H1 (cell line): Measurements from ENCODE around the gene APOBEC3C. TPM values are rescaled to one million over a fixed set of nuclear protein-coding genes. Genes with fewer than 3 reads are reported as not detected.
A peak's percentile ranks its signal among the peaks of the same experiment; 100 is the strongest.

ENCODE experiments used
- CTCF ChIA-PET: fragments of 300-600 bp; sonication (Branson Sonifier 250); formaldehyde crosslinking; loops from one replicate; lab custom pipeline; 2021; ENCODE audit not compliant: partially characterized antibody; lab: Charles Lee
- POLR2A ChIA-PET: fragments of 300-600 bp; sonication (Branson Sonifier 250); formaldehyde crosslinking; loops from one replicate; lab custom pipeline; 2021; ENCODE audit warnings: inconsistent platforms; ENCODE audit not compliant: partially characterized antibody; lab: Charles Lee
- DNase-seq, 2 experiments: peaks; one replicate each; pipeline versions ENCODE4 v3.0.0 to v3.0.0-alpha.2; 2010 to 2022; ENCODE audit warnings: low spot score in 2 of 2, low read depth in 1 of 2, mixed read lengths in 1 of 2
- FAIRE-seq: peaks from 2 replicates; lab custom pipeline; 2011; peaks lifted over from hg19 to GRCh38; lab: Jason Lieb, UNC
- H2AFZ ChIP-seq: 2 replicates; pipeline ENCODE4 v1.8.1; 2012; ENCODE audit warnings: low read length, inconsistent platforms
- H2AK5ac ChIP-seq: 2 replicates; pipeline ENCODE4 v1.6.1; 2013; ENCODE audit warnings: low read depth, low read length
- H2BK120ac ChIP-seq: replicated peaks from 2 replicates; pipeline ENCODE3; 2013; ENCODE audit warnings: low read depth, low read length, inconsistent platforms
- H2BK12ac ChIP-seq: 2 replicates; pipeline ENCODE4 v1.6.1; 2013; ENCODE audit warnings: low read depth, low read length
- H2BK15ac ChIP-seq: 2 replicates; pipeline ENCODE4 v1.6.1; 2013; ENCODE audit warnings: low read length
- H2BK20ac ChIP-seq: 2 replicates; pipeline ENCODE4 v1.6.1; 2013; ENCODE audit warnings: low read length
- H2BK5ac ChIP-seq: 2 replicates; pipeline ENCODE4 v1.6.1; 2013; ENCODE audit warnings: low read depth, low read length
- H3K14ac ChIP-seq: 2 replicates; pipeline ENCODE4 v1.6.1; 2013; ENCODE audit warnings: inconsistent platforms; ENCODE audit not compliant: insufficient read length
- H3K18ac ChIP-seq: 2 replicates; pipeline ENCODE4 v1.6.1; 2013; ENCODE audit warnings: low read length; ENCODE audit errors: extremely low read depth
- H3K23ac ChIP-seq: 2 replicates; pipeline ENCODE4 v1.6.1; 2013; ENCODE audit warnings: inconsistent platforms; ENCODE audit not compliant: insufficient read length
- H3K23me2 ChIP-seq: 2 replicates; pipeline ENCODE4 v1.6.1; 2013; ENCODE audit warnings: low read depth, low read length
- H3K27ac ChIP-seq: 2 replicates; pipeline ENCODE4 v1.6.1; 2011; ENCODE audit warnings: low read depth, low read length, inconsistent platforms
- H3K27me3 ChIP-seq, 4 experiments: replicated peaks in 1 of 4; 1 replicate in 1 of 4; 2 replicates in 3 of 4; pipeline versions ENCODE4 v1.6.1 to v1.8.1; 2011 to 2013; ENCODE audit warnings: low read length in 3 of 4, mild to moderate bottlenecking in 3 of 4, inconsistent platforms in 2 of 4, mixed read lengths in 2 of 4, moderate library complexity in 1 of 4; ENCODE audit not compliant: control insufficient read depth in 3 of 4, insufficient read depth in 3 of 4; ENCODE audit errors: extremely low read depth in 1 of 4
- H3K36me3 ChIP-seq, 4 experiments: 2 replicates each; pipeline versions ENCODE4 v1.6.1 to v1.8.1; 2011 to 2013; ENCODE audit warnings: mild to moderate bottlenecking in 4 of 4, low read length in 3 of 4, moderate library complexity in 2 of 4, control low read depth in 1 of 4, inconsistent platforms in 1 of 4; ENCODE audit not compliant: insufficient read depth in 4 of 4, control insufficient read depth in 2 of 4
- H3K4ac ChIP-seq: replicated peaks from 2 replicates; pipeline ENCODE3; 2013; ENCODE audit warnings: low read length, low read depth, mixed read lengths, inconsistent platforms; ENCODE audit not compliant: insufficient read length
- H3K4me1 ChIP-seq, 4 experiments: replicated peaks in 1 of 4; 1 replicate in 1 of 4; 2 replicates in 3 of 4; pipeline versions ENCODE4 v1.6.1 to v1.8.1; 2011 to 2013; ENCODE audit warnings: low read length in 3 of 4, inconsistent platforms in 2 of 4, mixed read lengths in 1 of 4; ENCODE audit not compliant: insufficient read depth in 4 of 4, control insufficient read depth in 3 of 4
- H3K4me2 ChIP-seq, 2 experiments: 2 replicates each; pipeline versions ENCODE4 v1.6.1 to v1.8.1; 2011 to 2013; ENCODE audit warnings: low read depth in 2 of 2, low read length in 2 of 2, control low read depth in 1 of 2, inconsistent platforms in 1 of 2, mild to moderate bottlenecking in 1 of 2; ENCODE audit not compliant: insufficient read depth in 1 of 2
- H3K4me3 ChIP-seq, 4 experiments: fragments of 200-600, 300-600 bp in 1 of 4; sonication (generic), shearing (Covaris generic), sonication (Bioruptor Twin) in 1 of 4; 2 replicates each; pipeline versions ENCODE4 v1.5.1 to v1.8.1; 2011 to 2016; ENCODE audit warnings: low read length in 4 of 4, low read depth in 3 of 4, control low read depth in 2 of 4, inconsistent platforms in 2 of 4, mild to moderate bottlenecking in 2 of 4, mixed read lengths in 1 of 4, moderate library complexity in 1 of 4; ENCODE audit not compliant: insufficient read depth in 2 of 4; ENCODE audit errors: extremely low read depth in 1 of 4
- H3K56ac ChIP-seq: replicated peaks from 2 replicates; pipeline ENCODE3; 2013; ENCODE audit warnings: low read depth, mild to moderate bottlenecking, mixed read lengths, low read length, inconsistent platforms; ENCODE audit not compliant: insufficient read length
- H3K79me1 ChIP-seq: 2 replicates; pipeline ENCODE4 v1.6.1; 2013; ENCODE audit warnings: low read depth, low read length, control low read depth
- H3K79me2 ChIP-seq, 2 experiments: 2 replicates each; pipeline versions ENCODE4 v1.6.1 to v1.8.1; 2012 to 2013; ENCODE audit warnings: low read length in 2 of 2, mild to moderate bottlenecking in 2 of 2, inconsistent platforms in 1 of 2; ENCODE audit not compliant: insufficient read depth in 2 of 2, control insufficient read depth in 1 of 2
- H3K9ac ChIP-seq, 4 experiments: replicated peaks in 1 of 4; 1 replicate in 1 of 4; 2 replicates in 3 of 4; pipeline versions ENCODE4 v1.6.1 to v1.8.1; 2011 to 2013; ENCODE audit warnings: low read depth in 3 of 4, low read length in 3 of 4, control low read depth in 2 of 4, mild to moderate bottlenecking in 2 of 4, moderate library complexity in 2 of 4, inconsistent platforms in 1 of 4; ENCODE audit errors: extremely low read depth in 1 of 4
- H3K9me3 ChIP-seq, 2 experiments: 2 replicates each; pipeline versions ENCODE4 v1.6.1 to v1.8.1; 2012 to 2013; ENCODE audit warnings: mild to moderate bottlenecking in 2 of 2, moderate library complexity in 2 of 2, control low read depth in 1 of 2, inconsistent platforms in 1 of 2, low read depth in 1 of 2, low read length in 1 of 2, mixed read lengths in 1 of 2; ENCODE audit not compliant: insufficient read depth in 2 of 2
- H4K20me1 ChIP-seq, 2 experiments: replicated peaks in 1 of 2; 2 replicates each; pipeline versions ENCODE3 to v1.8.1; 2011 to 2013; ENCODE audit warnings: inconsistent platforms in 2 of 2, low read length in 2 of 2, mild to moderate bottlenecking in 1 of 2; ENCODE audit not compliant: insufficient read depth in 2 of 2, control insufficient read depth in 1 of 2
- H4K5ac ChIP-seq: 2 replicates; pipeline ENCODE4 v1.6.1; 2013; ENCODE audit warnings: low read length, low read depth, mixed read lengths, inconsistent platforms; ENCODE audit not compliant: insufficient read length
- H4K8ac ChIP-seq: 2 replicates; pipeline ENCODE4 v1.8.0; 2013; ENCODE audit warnings: mild to moderate bottlenecking, moderate library complexity, low read length, inconsistent platforms; ENCODE audit not compliant: insufficient read depth; ENCODE audit errors: extremely low read depth
- H4K91ac ChIP-seq: replicated peaks from 2 replicates; pipeline ENCODE3; 2013; ENCODE audit warnings: low read length, mixed read lengths, inconsistent platforms; ENCODE audit not compliant: insufficient read length
- ASH2L ChIP-seq: fragments of 200-600, 300-600 bp; sonication (generic); IDR thresholded peaks from one replicate; pipeline ENCODE4 v1.7.1; 2017; ENCODE audit warnings: low read length
- BCL11A ChIP-seq, 2 experiments: IDR thresholded peaks; one replicate each; pipeline ENCODE4 v1.6.1; 2011; ENCODE audit warnings: low read depth in 2 of 2, low read length in 2 of 2, mild to moderate bottlenecking in 2 of 2
- CBX5 ChIP-seq: fragments of 300-800, 300-1000 bp; sonication (generic); IDR thresholded peaks from 2 replicates; pipeline ENCODE4 v1.7.1; 2016; ENCODE audit warnings: antibody characterized with exemption, low read length, low read depth
- CHD2 ChIP-seq: IDR thresholded peaks from 2 replicates; pipeline ENCODE4 v1.6.1; 2012; ENCODE audit warnings: low read length, improper control_type of control experiment
- EGR1 ChIP-seq: IDR thresholded peaks from 2 replicates; pipeline ENCODE4 v1.6.1; 2011; ENCODE audit warnings: low read depth, low read length, borderline replicate concordance
- GABPA ChIP-seq: IDR thresholded peaks from 2 replicates; pipeline ENCODE4 v1.6.1; 2011; ENCODE audit warnings: mild to moderate bottlenecking, low read length, moderate library complexity, borderline replicate concordance; ENCODE audit not compliant: insufficient read depth
- HDAC2 ChIP-seq, 2 experiments: fragments of 300-600 bp in 1 of 2; sonication (generic) in 1 of 2; IDR thresholded peaks; 2 replicates each; pipeline ENCODE4 v1.6.1; 2011 to 2012; ENCODE audit warnings: low read depth in 2 of 2, low read length in 2 of 2, mild to moderate bottlenecking in 2 of 2, moderate library complexity in 2 of 2, borderline replicate concordance in 1 of 2, inconsistent platforms in 1 of 2
- MAX ChIP-seq: IDR thresholded peaks from 2 replicates; pipeline ENCODE4 v1.6.1; 2012; ENCODE audit warnings: inconsistent platforms
- SIX5 ChIP-seq: IDR thresholded peaks from 2 replicates; pipeline ENCODE4 v1.6.1; 2011; ENCODE audit warnings: mild to moderate bottlenecking, low read depth, low read length
- SRF ChIP-seq: IDR thresholded peaks from 2 replicates; pipeline ENCODE4 v1.6.1; 2011; ENCODE audit warnings: mild to moderate bottlenecking, low read depth, low read length, moderate library complexity
- USF2 ChIP-seq: IDR thresholded peaks from 2 replicates; pipeline ENCODE4 v1.6.1; 2011; ENCODE audit warnings: low read length, improper control_type of control experiment
- ZNF274 ChIP-seq: IDR thresholded peaks from 2 replicates; pipeline ENCODE4 v1.7.0; 2012; ENCODE audit warnings: low read length, borderline replicate concordance; ENCODE audit errors: extremely low read depth
- WGBS, 2 experiments: shearing (Covaris generic) in 1 of 2; methylation state at CpG; one replicate each; pipeline versions ENCODE4 v1.1.6 to v1.1.7; 2013 to 2015; ENCODE audit warnings: low lambda C conversion rate in 2 of 2, mixed read lengths in 2 of 2, inconsistent platforms in 1 of 2, low coverage in 1 of 2, missing lambda C conversion rate in 1 of 2; ENCODE audit not compliant: insufficient replicate concordance in 2 of 2, insufficient coverage in 1 of 2, insufficient read length in 1 of 2; ENCODE audit errors: extremely low coverage in 1 of 2, missing lambda C conversion rate in 1 of 2; 5-methylcytosine and 5-hydroxymethylcytosine counted together
- polyA plus RNA-seq, 7 experiments: library from polyadenylated mRNA; depleted of rRNA in 3 of 7; stranded (reverse) in 5 of 7; unstranded in 2 of 7; fragments of >200 nt in 5 of 7; fragments of 200-250 nt in 2 of 7; gene quantifications; 1 replicate in 5 of 7; 2 replicates in 1 of 7; 4 replicates in 1 of 7; pipeline versions ENCODE4 v1.2.1 to v1.2.3, GENCODE V29; 2011 to 2013; ENCODE audit warnings: missing spikeins in 2 of 7, mixed read lengths in 2 of 7
- total RNA-seq: library from RNA; stranded (reverse); fragmentation: NEBNext Ultra II Directional; extraction: Animal tissue kit (Norgen Biotek cat#: 25700); gene quantifications from 2 replicates; pipeline ENCODE4 v1.2.1, GENCODE V29; 2021

APOBEC3C gene
- total and polyA plus RNA-seq, 2 of the 8 experiments (the other 6 are each of a cell fraction or from before 2014, with no cell fraction given) = 20.3 to 23.3 TPM

DNA sequence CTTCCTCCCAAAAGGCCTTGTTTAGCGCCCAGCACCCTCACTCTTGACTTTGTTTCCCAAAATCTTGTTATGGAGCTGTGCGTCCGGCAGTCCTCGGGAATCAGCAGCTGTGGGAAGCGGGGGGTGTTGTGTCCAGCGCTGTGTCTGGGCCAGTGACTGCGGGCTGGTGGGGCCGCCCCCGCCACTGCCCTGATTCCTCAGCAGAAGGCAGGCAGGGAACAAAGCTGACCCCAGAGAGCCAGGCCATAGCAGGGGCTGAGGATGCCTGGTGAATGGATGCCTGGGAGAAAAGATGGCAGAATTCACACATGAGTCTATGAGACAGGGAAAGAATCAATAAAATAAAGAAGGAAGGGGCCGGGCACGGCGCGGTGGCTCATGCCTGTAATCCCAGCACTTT, 2.5 kb downstream of the APOBEC3C start:
- Histone ChIP-seq H3K27me3 (no peaks in the 10 kb centered on the region), H3K36me3 (no peaks in the 10 kb centered on the region; a peak in 1 of 8 replicates), H3K23me2 (peaks cover 7% of the 10 kb centered on the region; the same call in 1 of the 2 replicates), H3K23ac (no peak overlapping the region), H3K4me2 (no peak overlapping the region; a peak in 1 of 4 replicates), H3K14ac (no peak overlapping the region), H3K9me3 (no peaks in the 10 kb centered on the region), H3K4ac (peak overlapping the region; percentile 44), H2BK5ac (no peak overlapping the region), H3K9ac (no peak overlapping the region), H2BK15ac (no peak overlapping the region), H2BK12ac (peak overlapping the region; percentile 29; the same call in 1 of the 2 replicates), H2BK20ac (peak overlapping the region; percentile 72; the same call in 1 of the 2 replicates), H3K79me1 (0 out of 2 replicates have a peak, but pooled peaks cover 2% of the 10 kb centered on the region), H3K56ac (no peak overlapping the region), H2BK120ac (no peak overlapping the region), H2AFZ (no peak overlapping the region), H3K4me3 (no peak overlapping the region), H2AK5ac (peak overlapping the region; percentile 60; the same call in 1 of the 2 replicates), H4K91ac (no peak overlapping the region), H4K8ac (no peak overlapping the region), H3K27ac (no peak overlapping the region), H3K79me2 (peaks cover 0 to 13% of the 10 kb centered on the region in 2 experiments; a peak in 2 of 4 replicates), H3K4me1 (peaks cover 2 to 38% (median 24%) of the 10 kb centered on the region in 4 experiments), H4K20me1 (no peaks in the 10 kb centered on the region), H3K18ac (no peak overlapping the region; the same call in 1 of the 2 replicates), H4K5ac (no peak overlapping the region)
- FAIRE-seq (no peak), DNase-seq (no peak)
- 96% methylated on average over 11 of the region's 13 CpGs; no CpG with 5 or more reads in 1 of the 2 experiments for WGBS, 2 experiments
- ChIA-PET POLR2A (interaction anchor here (1.0 to 1.8 kb wide), 6 partner anchors 10 to 81 kb away, joined by 3 to 7 read pairs (median 4); no protein-coding TSS in a partner anchor), CTCF (interaction anchor here (0.6 to 1.7 kb wide), 6 partner anchors 10 to 147 kb away, joined by 3 to 10 read pairs (median 4); no protein-coding TSS in a partner anchor)
- TF ChIP-seq SRF = no peak
- TF ChIP-seq MAX = no peak
- no peak for TF ChIP-seq EGR1
- no peak for TF ChIP-seq GABPA
- no peak for TF ChIP-seq CBX5
- TF ChIP-seq ASH2L = no peak
- TF ChIP-seq USF2 = no peak
- no peak for TF ChIP-seq BCL11A (IDR thresholded peaks at IDR 0.05; ENCODE audit: low read depth in 2 of 2, low read length in 2 of 2)
- TF ChIP-seq HDAC2 (IDR thresholded peaks at IDR 0.05; ENCODE audit: borderline replicate concordance in 1 of 2, low read depth in 2 of 2, low read length in 2 of 2) = no peak
- TF ChIP-seq SIX5 = no peak
- no peak for TF ChIP-seq CHD2
- TF ChIP-seq ZNF274 = no peak
